Stimulated activated CD8-positive, alpha-beta memory T cell treated with anti-CD3 and anti-CD28 coated beads, Interleukin-7, amount 100 ng/mL, for 48 hours (primary cell): ENCODE data around the gene TRPT1.

Experiments
- DNase-seq, 2 donors: peaks; one replicate each; pipeline ENCODE4 v3.0.0-alpha.2; 2020; ENCODE audit warnings: low read depth in 1 of 2; ENCODE audit errors: extremely low read depth in 1 of 2

TRPT1 gene

GRCh38 chr11:64245797-64246620 lies 20.0 kb upstream of the TRPT1 start:
- peak in 1 of 2 donors; percentile 78 for DNase-seq

- no peak for DNase-seq
Observed at GRCh38 chr11:64245401-64245796, 19.4 kb upstream of the TRPT1 start.

- DNase-seq, result no peak
Observed at GRCh38 chr11:64244966-64245365, 19.0 kb upstream of the TRPT1 start.

GRCh38 chr11:64244107-64244506 lies 18.1 kb upstream of the TRPT1 start:
- no peak for DNase-seq

- no peak for DNase-seq
Observed at GRCh38 chr11:64243236-64243854, 17.4 kb upstream of the TRPT1 start.

- peak in 1 of 2 donors; percentile 99 for DNase-seq
Observed at GRCh38 chr11:64241491-64242374, 15.7 kb upstream of the TRPT1 start.

GRCh38 chr11:64241241-64241490 lies 15.2 kb upstream of the TRPT1 start:
- peak in 1 of 2 donors; percentile 99 for DNase-seq

GRCh38 chr11:64240435-64241240 lies 14.7 kb upstream of the TRPT1 start, which contains the start of gene FKBP2:
Gene FKBP2, plus strand, starts transcription at chr11:64241095. Its CDS starts 1,293 bp downstream, at chr11:64242388.
- DNase-seq, result peak; percentile 94 to 98

- DNase-seq, result no peak
Observed at GRCh38 chr11:64239662-64240434, 13.9 kb upstream of the TRPT1 start.

- DNase-seq, result no peak
Observed at GRCh38 chr11:64238999-64239398, 13.0 kb upstream of the TRPT1 start.

- DNase-seq, result no peak
Observed at GRCh38 chr11:64238076-64238475, 12.1 kb upstream of the TRPT1 start.

- DNase-seq, result no peak
Observed at GRCh38 chr11:64237484-64237951, 11.5 kb upstream of the TRPT1 start.

GRCh38 chr11:64235437-64236161 lies 9.6 kb upstream of the TRPT1 start:
- DNase-seq, result no peak

- no peak for DNase-seq
Observed at GRCh38 chr11:64234647-64235379, 8.8 kb upstream of the TRPT1 start.

- no peak for DNase-seq
Observed at GRCh38 chr11:64233913-64234586, 8.1 kb upstream of the TRPT1 start, which contains the start of gene VEGFB. Gene VEGFB, plus strand, starts transcription at chr11:64234584. Its CDS starts 250 bp downstream, at chr11:64234834.

GRCh38 chr11:64232967-64233315 lies 7.0 kb upstream of the TRPT1 start:
- DNase-seq, result no peak

GRCh38 chr11:64232182-64232966 lies 6.4 kb upstream of the TRPT1 start:
- no peak for DNase-seq
